Measurements from ENCODE around the gene C1S.
"Not testable (repeated sequence)": the region's sequence is repeated elsewhere in the genome, so short reads cannot be mapped to it uniquely, and the experiment has no call there.

The C1S gene

DNA sequence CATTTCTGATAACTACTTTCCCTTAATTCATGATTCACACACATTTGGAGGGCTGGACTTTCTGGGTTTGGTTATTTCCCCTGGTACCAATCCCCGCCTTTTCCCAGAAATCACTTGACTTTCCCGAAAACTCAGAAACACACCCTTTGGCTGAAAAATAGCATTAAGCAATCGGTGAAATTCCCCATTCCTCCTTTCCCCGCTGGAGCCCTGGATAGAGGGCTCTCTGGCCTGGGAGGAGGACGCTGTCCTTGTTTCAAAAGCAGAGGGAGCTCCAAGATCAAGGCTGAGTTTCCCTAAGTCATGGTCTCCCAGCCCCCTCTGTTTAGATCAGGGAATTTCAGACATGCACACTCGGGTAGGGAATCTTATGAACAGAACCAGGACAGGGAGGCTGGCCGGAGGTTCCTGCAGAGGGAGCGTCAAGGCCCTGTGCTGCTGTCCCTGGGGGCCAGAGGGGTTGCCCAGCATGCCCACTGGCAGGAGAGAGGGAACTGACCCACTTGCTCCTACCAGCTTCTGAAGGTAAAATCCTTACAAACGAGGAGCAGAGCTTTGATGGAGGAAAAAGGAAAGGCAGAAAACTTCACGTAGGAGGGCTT lies at the start of gene C1S:
C1S (plus strand) TSS at position 366 of the 602 bp plus-strand sequence. CDS start 1,195 bp downstream, outside the sequence.
- no peak for DNase-seq

DNA sequence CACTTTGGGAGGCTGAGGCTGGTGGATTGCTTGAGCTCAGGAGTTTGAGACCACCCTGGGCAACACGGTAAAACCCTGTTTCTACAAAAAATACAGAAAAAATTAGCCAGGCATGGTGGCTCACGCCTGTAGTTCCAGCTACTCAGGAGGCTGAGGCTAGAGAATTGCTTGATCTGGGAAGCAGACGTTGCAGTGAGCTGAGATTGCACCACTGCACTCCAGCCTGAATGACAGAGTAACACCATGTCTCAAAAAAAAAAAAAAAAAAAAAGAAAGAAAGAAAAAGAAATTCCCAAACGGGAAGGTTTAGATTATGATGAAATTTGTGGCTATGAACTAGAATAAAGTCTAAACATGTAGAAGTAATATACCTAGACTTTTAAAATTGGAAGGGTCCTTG lies 49.1 kb upstream of the C1S start:
- not testable (repeated sequence) for DNase-seq

DNA sequence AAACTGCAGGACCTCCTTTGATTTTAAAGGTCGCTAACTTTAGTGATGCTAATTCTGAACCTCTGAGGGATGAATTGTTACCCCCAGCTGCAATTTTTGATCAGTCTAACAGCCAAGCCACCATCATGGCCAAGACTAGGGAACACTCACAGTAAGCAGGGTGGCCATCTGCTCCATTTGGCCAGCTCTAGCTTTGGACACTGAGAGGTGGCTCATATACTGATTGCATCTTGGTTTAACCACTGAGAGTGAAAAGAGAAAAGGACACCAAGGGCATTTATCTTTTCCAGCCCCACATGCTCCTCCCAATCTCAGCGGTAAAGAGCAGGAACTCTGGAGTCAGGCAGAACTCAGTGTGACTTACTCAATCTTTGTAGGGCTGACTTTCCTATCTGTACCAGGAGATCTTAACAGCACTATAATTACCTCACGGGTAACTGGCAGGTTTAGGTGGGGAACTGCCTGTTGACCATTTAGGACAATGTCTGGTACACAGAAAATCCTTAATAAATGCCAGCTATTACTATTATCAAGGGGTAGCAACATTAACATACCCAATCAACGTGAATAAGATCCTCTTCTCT lies 48.4 kb upstream of the C1S start:
- DNase-seq: no peak

GRCh38 chr12:7013101-7013500 lies 47.4 kb upstream of the C1S start:
- DNase-seq: no peak

DNA sequence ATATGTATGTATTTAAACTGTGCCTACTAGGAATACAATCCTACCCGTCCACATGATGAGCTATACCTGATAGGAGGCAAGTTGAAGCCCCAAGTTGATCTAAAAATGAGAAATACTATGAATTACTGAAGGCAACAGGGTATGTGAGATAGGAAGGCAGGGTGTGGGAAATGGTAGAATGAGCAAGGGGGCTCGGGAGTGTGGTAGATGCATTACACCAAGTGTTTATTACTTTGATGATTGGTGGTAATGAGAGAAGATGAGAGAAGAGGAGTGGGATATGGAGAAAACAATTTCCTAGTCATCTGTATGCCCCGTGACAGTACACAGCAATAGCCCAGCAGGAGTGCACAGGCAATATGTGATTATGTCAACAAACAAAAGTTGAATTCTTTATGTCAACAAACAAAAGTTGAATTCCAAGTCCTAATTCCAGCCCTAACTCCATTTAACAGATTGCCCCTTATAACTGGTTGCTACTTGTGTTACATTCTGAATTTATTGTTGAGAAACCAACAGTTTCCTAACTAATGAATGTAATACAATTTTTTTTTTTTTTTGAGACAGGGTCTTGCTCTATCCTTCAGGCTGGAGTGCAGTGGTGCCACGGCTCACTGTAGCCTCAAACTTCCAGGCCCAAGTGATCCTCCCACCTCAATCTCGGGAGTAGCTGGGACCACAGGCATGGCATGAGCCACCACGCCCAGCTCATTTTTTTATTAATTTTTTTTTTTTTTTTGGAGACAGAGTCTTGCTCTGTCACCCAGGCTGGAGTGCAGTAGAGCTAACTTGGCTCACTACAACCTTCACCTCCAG lies 44.8 kb upstream of the C1S start:
- no peak for DNase-seq

DNA sequence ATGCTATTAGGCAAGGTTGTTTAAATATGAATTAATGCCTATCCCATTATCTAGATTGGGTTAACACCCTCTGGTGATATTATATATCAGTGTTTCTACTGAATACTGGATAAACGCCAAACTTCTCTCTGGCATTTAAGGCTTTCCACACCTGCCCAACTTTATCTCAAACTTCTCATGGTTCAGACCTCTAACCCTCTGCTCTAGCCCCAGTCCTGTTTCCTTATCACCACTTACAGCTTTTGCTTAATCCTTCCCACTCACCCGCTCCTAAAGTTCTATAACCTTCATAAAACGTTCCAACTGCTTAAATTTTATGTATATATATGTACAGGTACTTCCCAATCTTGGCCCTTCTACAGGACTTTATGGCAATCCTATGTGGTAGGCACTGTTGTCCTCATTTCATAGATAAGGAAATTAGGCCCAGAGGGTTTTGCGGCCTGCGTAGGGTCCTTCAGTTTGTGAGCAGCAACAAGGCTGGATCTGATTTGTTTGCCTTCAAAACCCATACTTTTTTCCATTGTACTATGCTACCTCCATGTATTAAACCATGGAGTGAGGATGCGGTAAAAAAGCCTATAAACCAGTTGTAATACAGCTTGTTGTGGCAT lies 43.5 kb upstream of the C1S start:
- no peak for DNase-seq

- DNase-seq: peak; percentile 46 to 83
Measured at GRCh38 chr12:7017870-7018349, 42.6 kb upstream of the C1S start.

DNA sequence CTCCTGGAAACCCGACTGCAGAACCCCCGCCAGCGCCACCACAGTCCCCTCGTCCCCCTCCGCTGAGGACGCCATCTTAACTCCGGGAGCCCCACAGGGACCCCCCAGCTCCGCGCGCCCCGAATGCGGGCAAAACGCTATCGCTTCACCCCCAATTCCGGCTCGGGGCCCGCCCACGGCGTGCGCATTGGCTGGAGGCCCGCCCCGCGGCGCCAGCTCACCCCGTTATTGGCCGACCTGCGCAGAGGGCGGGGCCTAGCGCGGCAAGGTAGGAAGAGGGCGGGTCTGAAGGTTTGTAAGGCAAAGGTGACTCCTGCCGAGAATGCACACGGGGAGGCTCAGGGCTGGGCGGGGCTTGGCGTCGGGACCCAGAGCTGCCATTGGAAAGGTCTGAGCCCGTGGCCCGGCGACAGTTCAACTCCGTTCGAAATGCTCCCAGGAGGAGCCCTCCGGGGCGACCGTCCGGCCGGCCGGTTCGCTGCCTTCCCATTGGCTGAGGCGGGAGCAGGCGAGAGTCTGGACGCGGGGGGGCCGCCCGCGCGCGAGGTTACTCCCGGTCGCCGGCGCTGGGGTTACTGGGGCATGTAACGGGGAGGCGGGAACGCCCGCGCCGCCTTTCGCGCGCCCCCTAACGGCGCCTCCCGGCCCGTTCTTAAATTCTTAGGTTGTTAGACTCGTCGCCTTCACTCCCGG lies 42.0 kb upstream of the C1S start, which contains the start of gene LPCAT3:
LPCAT3 (minus strand) TSS at position 127 of the 693 bp plus-strand sequence; CDS start at position 75, 52 bp downstream.
- DNase-seq: peak; percentile 86 to 92

DNA sequence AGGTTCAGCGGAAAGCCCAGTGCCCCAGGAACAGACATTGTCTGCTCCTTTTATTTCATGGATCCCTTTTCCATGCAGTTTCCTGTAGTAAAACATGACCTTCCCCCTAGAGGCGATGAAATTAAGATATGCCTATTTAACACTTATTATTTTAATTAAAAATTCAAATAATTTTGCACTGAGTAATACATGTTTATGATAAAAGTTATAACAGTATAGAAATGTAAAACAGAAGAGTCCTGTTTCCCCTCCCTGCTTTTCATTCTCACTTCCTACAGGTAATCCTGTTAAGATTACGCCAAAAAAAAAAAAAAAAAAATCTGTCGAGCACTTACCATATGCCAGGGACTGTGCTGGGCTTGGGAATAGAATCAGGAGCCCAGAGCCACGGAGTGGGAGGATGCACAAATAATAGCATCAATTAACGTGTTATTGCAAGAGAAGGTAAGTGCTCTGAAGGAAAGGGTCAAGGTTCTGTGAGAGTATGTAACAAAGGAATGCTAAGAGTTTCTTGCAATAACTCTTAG lies 41.4 kb upstream of the C1S start:
- peak; percentile 40 to 72 for DNase-seq

DNA sequence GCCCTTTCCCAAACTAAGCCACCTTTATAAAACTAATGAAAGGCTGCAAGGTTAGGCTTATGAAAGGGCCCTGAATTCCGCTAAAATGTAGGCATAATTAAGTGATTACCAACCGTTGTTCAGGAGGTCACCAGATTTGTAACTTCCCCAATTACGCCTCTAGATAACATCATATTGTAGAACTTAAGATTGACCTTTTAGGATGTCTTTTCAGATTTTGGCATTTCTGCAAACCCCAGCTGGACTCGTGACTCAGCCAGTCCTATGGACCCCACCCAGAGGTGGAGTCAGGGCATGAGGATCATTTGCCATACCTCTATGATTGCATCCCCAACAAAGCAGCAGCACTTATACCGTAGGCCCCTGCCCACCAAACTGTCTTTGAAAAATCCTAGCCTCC lies 38.6 kb upstream of the C1S start:
- DNase-seq: no peak

DNA sequence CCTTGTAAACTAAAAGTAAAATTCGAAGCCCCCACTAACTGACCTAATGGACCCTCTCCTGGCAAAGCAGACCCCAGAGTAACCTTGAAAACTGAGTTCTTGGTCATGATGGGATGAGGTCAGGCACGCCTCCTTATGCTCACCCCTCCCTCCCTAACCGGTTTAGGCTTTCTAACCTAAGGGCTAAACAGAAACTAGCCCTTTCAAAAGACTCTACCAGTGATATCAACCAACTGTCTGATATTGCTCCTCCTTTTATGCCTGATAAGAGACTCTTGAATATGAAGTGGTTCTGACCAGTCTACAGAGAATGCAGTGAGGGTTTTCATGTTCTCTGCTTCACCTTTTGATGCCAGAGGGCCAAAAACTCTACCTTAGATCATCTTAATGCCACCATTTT lies 37.4 kb upstream of the C1S start:
- no peak for DNase-seq

DNA sequence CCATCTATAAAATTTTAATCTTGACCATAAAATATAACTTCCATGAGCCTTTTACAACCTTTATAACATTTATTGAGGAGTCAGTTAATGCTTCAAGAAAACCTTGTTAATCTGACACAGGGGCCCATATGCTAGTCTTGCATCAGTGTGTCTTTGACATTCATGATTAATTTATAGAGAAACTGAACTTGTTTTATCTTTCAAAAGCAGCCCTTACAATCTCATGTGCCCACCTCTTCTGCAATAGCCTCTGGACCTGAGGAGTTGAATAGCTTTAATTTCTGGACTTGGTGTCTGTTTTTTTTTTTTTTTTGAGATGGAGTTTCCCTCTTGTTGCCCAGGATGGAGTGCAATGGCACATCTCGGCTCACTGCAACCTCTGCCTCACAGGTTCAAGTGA lies 33.7 kb upstream of the C1S start:
- no peak for DNase-seq

DNA sequence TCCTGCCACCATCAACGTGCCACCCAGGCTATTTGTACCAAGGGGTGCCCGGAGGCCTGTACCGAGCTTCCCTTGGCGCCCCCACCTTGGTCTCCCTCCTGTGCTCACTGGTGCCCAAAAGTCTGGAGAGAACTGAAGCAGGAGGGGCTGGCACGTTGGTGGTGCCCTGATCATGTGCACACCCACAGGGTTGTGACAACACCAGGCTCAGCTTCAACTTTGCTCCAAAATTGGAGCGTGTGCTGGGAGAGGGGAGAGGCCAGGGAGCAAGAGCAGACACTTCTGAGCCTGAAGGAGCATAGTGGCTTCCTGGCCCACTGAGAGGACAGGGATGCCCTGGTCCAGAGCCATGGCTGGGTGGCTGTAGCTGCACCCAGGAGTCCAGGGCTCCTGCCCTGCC lies 29.2 kb upstream of the C1S start:
- DNase-seq: no peak

- no peak for DNase-seq
Measured at GRCh38 chr12:7032990-7033389, 27.5 kb upstream of the C1S start.

DNA sequence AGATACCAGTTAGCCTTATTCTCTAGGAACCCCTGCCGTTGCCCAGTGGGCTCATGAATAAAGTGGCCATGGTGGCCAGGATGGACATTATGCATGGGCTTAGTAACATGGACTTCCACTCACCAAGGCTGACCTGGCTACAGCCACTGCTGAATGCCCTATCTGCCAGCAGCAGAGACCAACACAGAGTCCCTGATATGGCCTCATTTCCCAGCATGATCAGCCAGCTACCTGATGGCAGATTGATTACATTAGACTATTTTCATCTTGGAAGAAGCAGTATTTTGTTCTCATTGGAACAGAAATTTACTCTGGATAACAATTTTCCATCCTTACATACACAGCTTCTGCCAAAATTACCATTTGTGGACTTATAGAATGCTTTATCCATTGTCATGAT lies 26.1 kb upstream of the C1S start:
- no peak for DNase-seq

DNA sequence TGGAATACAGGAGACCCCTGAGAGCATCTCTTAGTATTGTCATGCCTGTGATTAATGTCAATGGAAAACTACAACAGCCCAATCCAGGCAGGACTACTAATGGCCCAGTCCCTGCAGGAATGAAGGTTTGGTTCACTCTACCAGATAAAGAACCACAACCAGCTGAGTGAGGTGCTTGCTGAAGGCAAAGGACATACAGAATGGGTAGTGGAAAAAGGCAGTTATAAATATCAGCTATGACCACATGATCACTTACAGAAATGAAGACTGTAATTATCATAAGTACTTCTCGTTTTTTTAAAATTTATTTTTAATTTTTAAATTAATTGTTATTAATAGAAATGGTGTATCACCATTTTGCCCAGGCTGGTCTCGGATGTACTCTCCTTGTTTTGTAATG lies 25.1 kb upstream of the C1S start:
- no peak for DNase-seq

DNA sequence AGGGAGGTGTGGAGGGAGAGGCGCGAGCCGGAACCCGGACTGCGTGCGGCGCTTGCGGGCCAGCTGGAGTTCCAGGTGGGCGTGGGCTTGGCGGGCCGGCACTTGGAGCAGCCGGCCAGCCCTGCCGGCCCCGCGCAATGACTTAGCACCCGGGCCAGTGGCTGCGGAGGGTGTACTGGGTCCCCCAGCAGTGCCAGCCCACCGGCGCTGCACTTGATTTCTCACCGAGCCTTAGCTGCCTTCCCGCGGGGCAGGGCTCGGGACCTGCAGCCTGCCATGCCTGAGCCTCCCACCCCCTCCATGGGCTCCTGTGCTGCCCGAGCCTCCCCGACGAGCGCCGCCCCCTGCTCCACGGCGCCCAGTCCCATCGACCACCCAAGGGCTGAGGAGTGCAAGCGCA lies 23.1 kb upstream of the C1S start:
- not testable (repeated sequence) for DNase-seq

DNA sequence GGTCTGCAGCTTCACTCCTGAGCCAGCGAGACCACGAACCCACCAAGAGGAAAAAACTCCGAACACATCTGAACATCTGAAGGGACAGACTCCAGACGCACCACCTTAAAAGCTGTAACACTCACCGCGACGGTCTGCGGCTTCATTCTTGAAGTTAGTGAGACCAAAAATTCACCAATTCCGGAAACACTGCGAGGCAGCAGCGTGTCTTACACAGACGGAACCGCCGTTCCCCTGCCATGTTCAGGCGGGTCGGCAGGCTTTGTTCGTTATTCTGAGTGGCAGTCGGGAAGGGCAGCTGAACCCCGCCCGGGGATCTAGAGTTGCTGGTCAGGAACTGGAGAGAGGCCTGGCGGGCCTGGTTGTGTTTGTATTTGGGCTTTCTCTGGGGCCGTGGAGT lies 21.9 kb upstream of the C1S start:
- no peak for DNase-seq

DNA sequence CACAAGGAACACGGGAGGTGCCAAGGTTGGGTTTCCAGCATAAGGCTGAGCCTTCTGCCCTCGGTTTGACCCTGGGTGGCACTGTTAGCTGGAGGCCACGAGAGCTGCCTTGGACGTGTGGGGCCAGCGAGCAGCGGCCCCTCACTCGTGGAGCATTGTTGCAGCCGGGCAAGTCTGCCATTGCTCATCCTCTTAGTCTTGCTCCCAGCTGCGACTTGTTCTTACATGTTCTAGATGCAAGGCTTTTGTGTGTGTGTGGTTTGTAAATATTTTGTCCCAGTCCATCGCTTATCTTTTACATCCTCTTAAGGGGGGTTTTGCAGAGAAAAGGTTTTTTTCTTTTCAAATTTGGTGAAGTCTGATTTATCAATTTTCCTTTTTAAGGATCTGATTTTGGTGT lies 21.1 kb upstream of the C1S start:
- peak in 1 of 2 experiments; percentile 9 for DNase-seq

GRCh38 chr12:7042842-7043241 lies 17.7 kb upstream of the C1S start:
- peak in 1 of 2 experiments; percentile 40 for DNase-seq

- DNase-seq: no peak
Measured at GRCh38 chr12:7045913-7046312, 14.6 kb upstream of the C1S start.

- DNase-seq: no peak
Measured at GRCh38 chr12:7046383-7047105, 14.0 kb upstream of the C1S start.

Measured in NCI-H524 (cell line).